ENCODE measurements around the gene AHDC1. TPM values are rescaled to one million over a fixed set of nuclear protein-coding genes. Genes with fewer than 3 reads are reported as not detected.

Gene AHDC1
- total RNA-seq, 1 donor from 2014 or later, result 23.7 TPM

DNA sequence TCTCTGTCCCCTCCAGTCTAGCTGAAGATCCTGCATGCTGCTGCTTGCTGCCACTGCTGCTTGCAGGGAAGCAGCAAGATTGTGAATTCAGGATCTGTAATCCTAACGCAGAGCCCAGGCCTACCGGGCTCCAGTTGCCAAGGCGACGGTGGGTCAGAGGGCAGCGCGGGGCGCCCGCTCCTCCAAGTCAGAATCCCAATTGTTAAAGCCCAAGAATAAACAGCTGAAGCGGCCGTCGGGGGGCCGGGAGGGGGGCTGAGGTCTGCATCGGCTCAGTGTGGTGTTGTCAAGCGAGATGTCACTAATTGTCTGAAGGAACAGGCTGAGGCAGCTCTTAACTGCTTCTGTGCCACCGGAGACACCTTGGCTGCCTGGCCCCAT is 36.8 kb downstream of the AHDC1 start:
- Histone ChIP-seq H3K27me3 (ENCODE audit: low read depth) (no peaks in the 10 kb centered on the region), H3K36me3 (no peaks in the 10 kb centered on the region), H3K4me1 (peaks cover 95% of the 10 kb centered on the region), H3K4me3 (no peak overlapping the region), H3K9me3 (no peaks in the 10 kb centered on the region), H3K27ac (no peak overlapping the region)
- TF ChIP-seq, protein P1, sequence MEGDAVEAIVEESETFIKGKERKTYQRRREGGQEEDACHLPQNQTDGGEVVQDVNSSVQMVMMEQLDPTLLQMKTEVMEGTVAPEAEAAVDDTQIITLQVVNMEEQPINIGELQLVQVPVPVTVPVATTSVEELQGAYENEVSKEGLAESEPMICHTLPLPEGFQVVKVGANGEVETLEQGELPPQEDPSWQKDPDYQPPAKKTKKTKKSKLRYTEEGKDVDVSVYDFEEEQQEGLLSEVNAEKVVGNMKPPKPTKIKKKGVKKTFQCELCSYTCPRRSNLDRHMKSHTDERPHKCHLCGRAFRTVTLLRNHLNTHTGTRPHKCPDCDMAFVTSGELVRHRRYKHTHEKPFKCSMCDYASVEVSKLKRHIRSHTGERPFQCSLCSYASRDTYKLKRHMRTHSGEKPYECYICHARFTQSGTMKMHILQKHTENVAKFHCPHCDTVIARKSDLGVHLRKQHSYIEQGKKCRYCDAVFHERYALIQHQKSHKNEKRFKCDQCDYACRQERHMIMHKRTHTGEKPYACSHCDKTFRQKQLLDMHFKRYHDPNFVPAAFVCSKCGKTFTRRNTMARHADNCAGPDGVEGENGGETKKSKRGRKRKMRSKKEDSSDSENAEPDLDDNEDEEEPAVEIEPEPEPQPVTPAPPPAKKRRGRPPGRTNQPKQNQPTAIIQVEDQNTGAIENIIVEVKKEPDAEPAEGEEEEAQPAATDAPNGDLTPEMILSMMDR (IDR thresholded peaks at IDR 0.05), result no peak
- no peak for DNase-seq
- intact Hi-C loops (cut with DNase I), result no loop called here
- ATAC-seq, result no peak

DNA sequence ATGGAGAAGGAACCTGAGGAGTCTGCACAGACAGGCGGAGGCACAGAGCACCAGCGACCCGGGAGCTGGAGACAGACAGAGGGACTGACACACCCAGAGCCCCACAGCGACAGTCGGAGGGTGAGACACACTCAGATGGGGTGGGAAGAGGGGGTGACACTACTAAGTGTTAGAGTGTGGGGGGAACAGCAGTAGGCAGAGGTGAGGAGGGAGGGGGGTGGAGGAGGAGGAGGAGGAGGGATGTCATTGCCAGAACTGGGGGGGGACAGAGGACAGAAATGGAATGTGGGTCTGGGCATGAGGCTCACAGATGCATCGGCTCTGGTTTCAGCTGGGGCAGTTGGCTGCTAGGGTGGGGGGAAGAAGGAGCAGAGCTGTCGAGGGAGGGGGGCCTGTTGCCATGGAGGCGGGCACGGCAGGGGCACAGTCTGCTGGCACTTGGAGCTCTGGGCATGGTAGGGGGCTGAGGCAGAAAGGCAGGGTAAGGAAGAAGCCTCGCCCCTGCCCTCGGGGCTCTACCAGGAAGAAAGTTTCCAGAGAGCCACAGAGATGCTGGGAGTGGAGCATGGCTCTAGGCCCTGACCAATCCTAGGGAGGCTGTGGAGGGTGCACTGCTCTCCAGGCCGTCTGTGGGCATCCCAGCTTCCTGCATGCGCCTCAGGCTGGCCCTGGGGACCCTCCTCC is 37.3 kb downstream of the AHDC1 start:
- TF ChIP-seq, protein P1 (IDR thresholded peaks at IDR 0.05), result no peak
- H3K36me3 ChIP-seq, result no peaks in the 10 kb centered on the region
- H3K9me3 ChIP-seq, result no peaks in the 10 kb centered on the region
- no peak overlapping the region for H3K4me3 ChIP-seq
- DNase-seq (no peak), ATAC-seq (no peak)
- intact Hi-C loops (cut with DNase I), result no loop called here
- no peak overlapping the region for H3K27ac ChIP-seq
- peaks cover 95% of the 10 kb centered on the region for H3K4me1 ChIP-seq
- no peaks in the 10 kb centered on the region for H3K27me3 ChIP-seq (ENCODE audit: low read depth)

DNA sequence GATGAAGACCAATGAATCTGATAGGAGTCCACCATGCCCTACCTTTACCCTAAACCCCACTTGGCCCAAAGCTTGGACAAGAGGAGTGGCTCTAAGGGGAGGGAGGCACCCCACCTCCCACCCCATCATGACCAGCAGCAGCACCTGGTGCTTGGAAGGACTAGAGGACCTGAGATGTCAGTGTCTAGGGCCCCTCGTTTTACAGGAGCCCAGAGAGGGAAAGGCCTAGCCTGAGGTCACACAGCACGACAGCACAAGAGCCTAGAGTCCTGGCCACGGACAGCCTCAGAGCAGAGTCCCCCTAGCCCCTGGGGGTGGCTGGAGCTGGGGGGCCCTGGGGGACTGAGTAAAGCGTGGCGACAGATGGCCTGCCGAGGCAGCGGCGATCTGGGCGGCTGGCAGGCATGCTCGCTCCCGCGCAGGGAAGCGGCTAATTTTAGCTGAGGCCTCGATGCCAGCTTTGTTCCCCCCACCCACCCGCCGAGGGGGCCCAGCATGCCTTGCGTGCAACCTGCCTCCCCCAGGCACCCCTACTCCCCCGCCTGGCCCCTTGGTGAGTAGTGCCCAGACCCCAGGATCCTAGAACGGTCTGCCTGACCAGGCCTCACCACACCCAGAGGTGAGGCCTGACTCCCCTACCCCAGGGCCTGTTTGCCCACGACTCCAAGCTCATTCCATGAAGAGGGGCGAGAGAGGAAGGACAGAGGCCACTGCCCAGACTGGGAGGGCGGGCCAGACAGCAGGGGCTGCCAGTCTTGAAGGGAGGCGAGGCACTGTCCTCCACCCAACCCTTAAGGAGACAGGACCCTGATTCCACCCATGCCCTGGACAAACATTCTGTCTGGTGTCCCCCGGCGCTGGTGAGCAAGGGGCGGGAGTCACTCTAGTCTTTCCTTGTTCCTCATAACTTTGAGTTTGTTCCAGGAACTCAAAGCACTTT is 39.0 kb downstream of the AHDC1 start:
- no peak for DNase-seq
- Histone ChIP-seq H3K9me3 (no peaks in the 10 kb centered on the region), H3K27me3 (ENCODE audit: low read depth) (no peaks in the 10 kb centered on the region), H3K36me3 (no peaks in the 10 kb centered on the region), H3K4me1 (peaks cover 87% of the 10 kb centered on the region), H3K27ac (peak overlapping the region; percentile 74), H3K4me3 (no peak overlapping the region)
- intact Hi-C loops (cut with DNase I), result no loop called here
- no peak for ATAC-seq
- TF ChIP-seq, protein P1 (IDR thresholded peaks at IDR 0.05), result no peak

GRCh38 chr1:27563591-27564471 is 40.1 kb downstream of the AHDC1 start:
- ATAC-seq (peak; percentile 36 to 46), DNase-seq (no peak)
- H3K4me3 ChIP-seq, result no peak overlapping the region

DNA sequence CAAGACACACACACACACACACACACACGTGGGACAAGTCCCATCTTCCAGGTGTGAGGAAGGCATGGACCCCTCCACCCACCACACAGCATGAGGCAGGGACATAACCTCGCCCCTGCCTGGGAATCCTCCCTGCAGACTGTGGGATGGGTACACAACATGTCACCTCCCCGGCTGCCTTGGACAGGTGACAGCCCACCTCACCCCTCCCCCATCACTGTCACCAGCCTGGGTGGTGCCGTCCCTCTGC is 40.7 kb downstream of the AHDC1 start:
- ATAC-seq (no peak), DNase-seq (no peak)
- Histone ChIP-seq H3K36me3 (peaks cover 5% of the 10 kb centered on the region), H3K9me3 (no peaks in the 10 kb centered on the region), H3K4me3 (no peak overlapping the region), H3K4me1 (peaks cover 70% of the 10 kb centered on the region), H3K27ac (peak overlapping the region; percentile 74), H3K27me3 (ENCODE audit: low read depth) (no peaks in the 10 kb centered on the region)
- intact Hi-C loops (cut with DNase I), result no loop called here
- TF ChIP-seq, protein P1 (IDR thresholded peaks at IDR 0.05), result no peak

More at GRCh38 chr1:27563591-27564471, 40.1 kb downstream of the AHDC1 start:
- Histone ChIP-seq H3K27ac (peak overlapping the region; percentile 74), H3K27me3 (ENCODE audit: low read depth) (no peaks in the 10 kb centered on the region), H3K4me1 (peaks cover 76% of the 10 kb centered on the region), H3K36me3 (no peaks in the 10 kb centered on the region), H3K9me3 (no peaks in the 10 kb centered on the region)
- intact Hi-C loops (cut with DNase I), result no loop called here
- TF ChIP-seq, protein P1 (IDR thresholded peaks at IDR 0.05), result no peak
